GM12873 (cell line): ENCODE measurements around the gene NCBP3.

Experiments
- CTCF ChIP-seq: IDR thresholded peaks from 2 replicates; pipeline ENCODE4 v1.5.1; 2012; ENCODE audit warnings: low read depth, mild to moderate bottlenecking, moderate library complexity, low read length, control low read depth; ENCODE audit not compliant: insufficient read depth; ENCODE audit errors: missing control alignments

NCBP3 gene

DNA sequence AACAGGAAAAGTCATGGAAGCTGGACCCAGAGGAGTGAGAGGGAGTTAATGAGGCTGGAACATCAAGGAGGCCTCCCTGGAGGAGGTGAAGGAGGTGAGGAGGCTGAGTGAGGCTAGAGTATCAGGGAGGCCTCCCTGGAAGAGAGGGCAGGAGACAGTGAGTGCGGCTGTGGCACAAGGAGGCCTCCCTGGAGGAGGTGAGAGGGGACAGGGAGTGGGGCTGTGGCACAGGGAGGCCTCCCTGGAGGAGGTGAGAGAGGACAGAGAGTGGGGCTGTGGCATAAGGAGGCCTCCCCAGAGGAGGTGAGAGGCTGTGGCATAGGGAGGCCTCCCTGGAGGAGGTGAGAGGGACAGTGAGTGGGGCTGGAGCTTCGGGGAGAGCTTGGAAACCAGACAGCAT is 41.3 kb upstream of the NCBP3 start:
- TF ChIP-seq CTCF = no peak

GRCh38 chr17:3886776-3887175 is 40.7 kb upstream of the NCBP3 start:
- no peak for TF ChIP-seq CTCF

GRCh38 chr17:3885970-3886369 is 39.9 kb upstream of the NCBP3 start:
- TF ChIP-seq CTCF = no peak

- no peak for TF ChIP-seq CTCF
Measured at GRCh38 chr17:3885271-3885670, 39.2 kb upstream of the NCBP3 start.

DNA sequence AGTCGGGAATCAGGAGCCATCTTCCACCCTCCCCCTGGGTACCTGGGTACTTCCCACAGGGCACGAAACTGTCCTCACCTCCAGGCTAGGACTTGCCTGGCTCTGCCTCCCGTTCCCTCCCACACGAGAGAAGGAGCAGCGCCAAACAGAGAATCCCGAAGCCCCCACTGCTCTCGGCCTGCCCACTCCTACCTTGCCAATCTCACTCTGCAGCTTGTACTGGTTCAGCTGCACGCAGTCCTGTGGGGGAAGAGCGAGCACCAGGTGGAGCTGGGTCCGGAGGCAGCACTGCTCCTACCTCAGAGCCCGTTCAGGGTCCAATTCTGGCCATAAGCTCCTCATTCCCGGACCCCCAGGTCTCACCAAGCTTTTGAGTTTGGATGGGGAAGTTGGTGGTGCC is 38.1 kb upstream of the NCBP3 start:
- no peak for TF ChIP-seq CTCF

DNA sequence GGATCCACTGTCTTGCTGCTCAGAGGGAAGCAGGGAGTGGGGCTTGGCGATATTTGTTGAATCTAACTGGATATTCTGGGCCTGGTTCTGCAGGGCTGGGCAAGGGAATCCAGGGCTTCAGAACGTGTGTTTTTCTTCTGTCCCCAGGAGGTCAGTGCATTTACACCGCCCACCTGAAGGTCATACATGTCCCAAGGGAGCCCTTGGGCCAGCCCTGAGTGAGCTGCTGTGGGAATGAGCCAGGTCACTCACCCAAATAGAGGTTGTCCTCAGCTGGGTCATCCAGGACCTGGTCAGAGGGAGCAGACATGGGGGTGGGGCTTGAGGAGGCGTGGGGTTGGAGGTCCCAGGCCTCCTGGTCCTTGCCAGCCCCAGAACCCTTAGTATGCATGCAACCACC is 36.2 kb upstream of the NCBP3 start:
- no peak for TF ChIP-seq CTCF

GRCh38 chr17:3880983-3881382 is 34.9 kb upstream of the NCBP3 start:
- no peak for TF ChIP-seq CTCF
